Stimulated activated CD4-positive, alpha-beta T cell treated with anti-CD3 and anti-CD28 coated beads, Interleukin-4, amount 100 ng/mL, for 1 hour (primary cell): ENCODE results near the gene SFR1.
"Not testable (repeated sequence)": the region's sequence is repeated elsewhere in the genome, so short reads cannot be mapped to it uniquely, and the experiment has no call there.

Experiments used
- DNase-seq: peaks from one replicate; pipeline ENCODE4 v3.0.0-alpha.2; 2020

Gene SFR1

GRCh38 chr10:104109908-104110662, 11.9 kb upstream of the SFR1 start:
- no peak for DNase-seq

GRCh38 chr10:104113376-104113956, 8.5 kb upstream of the SFR1 start:
- DNase-seq: no peak

DNA sequence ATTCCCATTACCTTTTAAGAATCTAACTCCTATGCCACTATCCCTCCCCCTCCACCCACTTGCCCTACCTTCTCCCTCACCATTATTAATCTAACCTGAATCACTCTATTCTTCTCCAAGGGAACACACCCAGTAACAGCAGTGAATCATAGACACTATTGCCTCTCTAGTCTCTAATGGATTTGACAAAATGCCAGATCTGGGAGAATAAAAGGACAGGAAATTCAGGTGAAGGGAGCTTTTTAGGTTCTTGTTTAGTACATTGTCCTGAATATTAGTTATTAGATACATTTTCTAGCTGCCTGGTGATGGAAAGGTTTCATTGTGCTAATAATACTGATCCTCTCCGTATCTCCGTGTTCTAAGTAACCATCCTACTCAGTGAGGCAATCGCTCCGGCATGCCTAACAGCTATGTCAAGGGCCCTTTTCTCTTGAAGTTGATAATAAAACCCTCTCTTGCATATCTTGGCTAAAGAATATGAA, 4.1 kb upstream of the SFR1 start:
- DNase-seq: no peak

GRCh38 chr10:104119996-104120395, 2.0 kb upstream of the SFR1 start:
- no peak for DNase-seq

- DNase-seq: no peak
Measured at GRCh38 chr10:104120512-104120902, 1.5 kb upstream of the SFR1 start.

DNA sequence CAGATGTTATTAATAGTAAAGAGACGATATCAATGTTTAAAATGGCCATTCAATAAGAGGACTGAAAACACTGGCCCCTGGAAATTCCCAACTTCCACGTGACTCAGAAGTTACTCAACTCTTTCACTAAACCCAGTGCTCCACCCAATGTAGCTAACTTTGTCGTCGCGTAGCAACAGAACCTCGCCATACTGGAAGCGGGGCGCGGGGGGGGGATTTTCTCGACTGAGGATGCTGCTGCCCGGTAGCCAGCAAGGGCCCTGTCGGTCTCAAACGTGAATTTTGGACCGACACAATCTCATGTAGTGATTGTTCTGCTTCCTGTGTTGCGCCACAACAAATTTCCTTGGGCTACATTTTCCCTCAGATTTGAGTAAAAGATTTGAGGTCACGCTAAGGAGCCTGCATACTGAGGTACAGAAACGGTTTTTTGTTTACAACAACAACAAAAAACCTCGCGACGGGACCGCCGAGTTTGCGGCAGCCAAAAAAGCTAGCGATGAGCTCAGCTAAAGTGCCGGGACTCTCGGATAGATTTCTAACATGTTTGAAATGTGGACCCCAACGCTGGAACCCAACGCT, 977 bp upstream of the SFR1 start:
- DNase-seq: peak; percentile 80

DNA sequence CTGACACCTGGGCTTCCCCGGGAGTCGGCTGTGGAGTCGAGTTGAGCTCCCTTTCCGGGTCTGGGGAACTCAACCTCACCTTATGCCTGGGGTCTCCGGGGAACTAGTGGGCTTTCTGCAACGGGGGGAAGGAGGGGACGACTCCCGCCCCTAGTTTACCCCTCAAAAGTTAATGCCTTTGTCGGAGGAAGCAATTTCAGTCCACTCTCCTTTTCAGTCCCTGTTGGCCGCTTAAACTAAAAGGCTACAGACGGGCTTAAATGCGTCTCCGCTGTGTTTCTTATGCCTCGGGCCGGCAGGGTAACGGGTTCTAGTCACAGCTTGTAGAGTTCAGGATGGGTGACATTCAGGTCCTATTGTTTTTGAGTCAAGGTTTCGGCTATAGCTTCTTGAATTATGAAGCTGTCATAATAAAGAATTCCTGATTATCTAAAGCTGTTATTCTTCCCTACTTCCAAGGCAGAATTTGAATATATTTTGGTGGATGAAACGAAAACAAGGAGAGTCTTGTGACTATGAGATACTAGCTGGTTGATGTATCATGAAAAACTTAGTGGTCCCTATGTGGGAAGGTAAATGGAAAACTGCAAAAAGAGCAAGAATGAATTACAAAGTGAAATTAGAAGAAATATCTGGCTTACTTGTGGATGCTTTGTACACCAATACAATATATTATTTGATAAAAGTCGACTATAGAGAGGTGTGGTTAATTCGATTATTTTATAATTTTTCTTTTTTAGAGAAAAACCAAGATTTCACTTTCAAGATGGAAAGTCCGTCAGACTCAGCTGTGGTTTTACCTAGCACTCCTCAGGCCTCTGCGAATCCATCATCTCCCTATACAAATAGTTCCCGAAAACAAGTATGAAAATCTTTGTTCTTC, 495 bp downstream of the SFR1 start:
- DNase-seq: no peak

DNA sequence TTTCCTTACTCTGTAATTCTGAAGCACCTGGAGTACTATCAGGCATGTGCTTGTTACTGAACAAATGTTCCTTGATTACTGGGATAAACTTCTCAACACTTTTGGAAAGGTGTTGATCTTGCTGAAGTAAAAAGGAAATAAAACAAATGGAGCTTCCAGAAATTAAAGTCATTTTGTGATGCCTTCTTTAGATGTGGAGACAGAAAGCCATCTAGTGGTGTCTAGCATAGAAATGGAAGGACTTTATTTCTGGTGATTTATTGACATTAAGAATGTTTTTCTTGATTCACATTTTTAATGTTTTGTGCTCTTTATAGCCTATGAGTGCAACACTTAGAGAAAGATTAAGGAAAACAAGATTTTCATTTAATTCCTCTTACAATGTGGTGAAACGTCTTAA, 1.4 kb downstream of the SFR1 start:
- DNase-seq: no peak

GRCh38 chr10:104127411-104127810, 5.4 kb downstream of the SFR1 start:
- DNase-seq: no peak

DNA sequence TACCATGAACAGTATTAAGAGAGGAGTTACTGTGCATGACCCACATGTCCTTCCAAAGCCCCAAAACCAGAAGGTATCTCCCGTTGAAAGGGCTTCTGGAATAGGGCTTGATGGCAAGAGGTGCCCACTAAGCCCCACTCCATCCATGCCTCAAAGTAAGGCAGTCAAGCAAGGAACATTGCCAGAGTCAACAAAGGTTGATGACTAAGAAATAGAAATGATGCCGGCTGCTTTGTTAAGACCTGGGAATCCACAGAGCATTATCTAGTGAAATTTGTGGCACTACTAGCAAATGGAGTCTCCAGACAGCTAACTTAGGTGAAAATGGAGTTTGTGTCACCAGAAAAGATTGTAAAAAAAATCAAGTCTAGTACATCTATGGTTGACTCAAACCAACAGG, 6.2 kb downstream of the SFR1 start:
- no peak for DNase-seq

GRCh38 chr10:104130041-104130440, 8.1 kb downstream of the SFR1 start:
- DNase-seq: no peak

DNA sequence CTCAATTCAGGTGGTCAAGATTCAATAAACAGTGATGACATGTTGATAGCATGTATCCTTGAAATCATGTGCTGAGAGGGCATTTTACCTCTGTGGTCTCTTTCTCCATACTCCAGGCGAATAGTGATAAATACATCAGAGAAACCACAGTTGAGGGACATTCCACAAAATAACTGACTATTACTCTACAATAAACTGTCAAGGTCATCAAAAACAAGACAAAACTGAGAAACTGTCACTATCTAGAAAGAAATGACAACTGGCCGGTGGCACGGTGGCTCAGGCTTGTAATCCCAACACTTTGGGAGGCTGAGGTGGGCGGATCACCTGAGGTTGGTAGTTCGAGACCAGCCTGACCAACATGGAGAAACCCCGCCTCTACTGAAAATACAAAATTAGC, 16.2 kb downstream of the SFR1 start:
- no peak for DNase-seq

DNA sequence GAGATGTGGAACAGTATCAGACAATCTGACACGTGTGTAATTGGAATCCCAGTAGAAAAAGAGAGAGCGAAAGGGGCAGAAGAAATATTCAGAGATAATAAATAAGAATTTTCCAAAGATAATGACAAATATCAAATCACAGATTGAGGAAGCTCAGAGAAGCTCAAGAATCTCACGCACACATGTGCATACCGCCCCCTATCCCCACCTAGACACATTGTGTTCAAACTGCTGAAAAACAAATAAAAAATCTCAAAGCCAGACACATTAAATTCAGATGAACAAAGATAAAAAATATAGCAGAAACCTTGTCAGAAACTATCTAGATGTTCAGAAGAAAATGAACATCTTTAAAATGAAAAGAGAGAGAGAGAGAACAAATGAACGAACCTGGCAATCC, 17.2 kb downstream of the SFR1 start:
- DNase-seq: no peak

DNA sequence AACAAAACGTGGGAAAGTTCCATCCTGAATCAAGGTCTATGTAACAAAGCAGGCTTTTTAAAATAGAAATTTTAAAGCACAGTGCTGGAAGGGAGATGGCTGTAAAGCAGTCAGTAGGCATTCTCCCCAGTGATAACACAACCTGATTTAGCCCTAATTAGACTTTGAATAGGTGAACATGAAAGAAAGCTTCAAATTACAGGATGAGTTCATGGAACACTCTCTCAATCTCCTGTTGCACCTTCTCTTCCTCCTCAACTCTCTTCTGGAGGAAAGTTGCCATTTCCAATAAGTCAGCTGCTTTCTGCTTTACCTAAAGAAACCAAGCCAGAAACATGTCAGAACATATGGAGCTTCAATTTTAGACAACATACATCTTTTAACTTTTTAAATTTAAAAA, 20.1 kb downstream of the SFR1 start:
- no peak for DNase-seq

DNA sequence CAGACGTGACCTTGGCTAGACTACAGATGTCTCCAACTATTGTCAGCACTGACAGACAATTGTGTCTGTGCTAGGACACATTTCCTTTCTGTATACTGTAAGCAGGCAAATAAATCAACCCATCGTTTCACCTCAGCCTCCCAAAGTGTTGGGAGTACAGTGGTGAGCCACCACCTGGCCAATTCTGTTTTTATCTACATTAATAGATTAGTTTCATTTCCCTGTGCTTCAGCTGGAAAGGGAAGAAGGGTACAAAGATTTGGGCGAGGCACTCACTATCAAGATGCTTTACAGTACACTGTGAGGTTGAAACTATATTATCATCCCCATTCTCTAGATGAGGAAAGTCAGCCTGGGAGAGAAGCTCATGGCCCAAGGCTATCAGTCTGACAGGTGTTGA, 21.9 kb downstream of the SFR1 start:
- DNase-seq: no peak

DNA sequence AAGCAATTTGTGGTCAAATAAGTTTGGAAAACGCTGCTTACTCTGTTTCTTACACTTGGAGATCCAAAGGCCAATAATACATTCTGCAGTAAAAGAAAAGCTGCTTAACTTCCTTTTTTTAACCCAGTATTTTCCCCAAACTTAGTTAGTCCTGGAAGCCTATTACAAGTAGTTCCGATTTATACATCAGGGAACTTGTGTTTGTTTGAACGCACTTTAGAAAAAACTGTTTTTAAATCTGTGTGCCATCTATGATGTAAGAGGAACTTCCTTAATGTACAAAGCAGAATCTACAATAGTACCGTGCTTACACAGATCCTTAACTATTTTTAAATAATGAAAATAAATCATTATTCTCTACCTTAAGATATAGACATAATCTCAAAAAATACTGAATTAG, 23.0 kb downstream of the SFR1 start:
- DNase-seq: no peak

- no peak for DNase-seq
Measured at GRCh38 chr10:104146882-104147281, 24.9 kb downstream of the SFR1 start.

GRCh38 chr10:104150139-104150538, 28.2 kb downstream of the SFR1 start:
- no peak for DNase-seq

GRCh38 chr10:104151737-104152136, 29.8 kb downstream of the SFR1 start:
- no peak for DNase-seq

DNA sequence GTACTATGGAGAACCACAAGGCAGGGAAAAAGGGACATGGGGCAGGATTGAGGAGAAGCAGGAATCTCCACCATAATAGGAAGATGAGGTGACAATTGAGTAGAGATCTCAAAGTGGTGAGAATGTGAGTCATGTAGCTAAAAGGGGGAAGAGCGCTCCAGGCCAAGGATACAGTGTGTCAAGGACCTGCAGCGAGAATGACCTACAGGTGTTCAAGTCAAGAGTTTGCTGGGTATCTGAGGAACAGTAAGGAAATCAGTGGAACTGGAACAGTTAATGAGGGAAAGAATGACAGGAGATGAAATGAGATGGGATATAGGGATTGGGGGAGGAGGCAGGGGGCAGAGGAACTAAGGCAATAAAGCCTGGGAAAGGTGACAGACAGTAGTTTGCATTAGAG, 33.6 kb downstream of the SFR1 start:
- no peak for DNase-seq

DNA sequence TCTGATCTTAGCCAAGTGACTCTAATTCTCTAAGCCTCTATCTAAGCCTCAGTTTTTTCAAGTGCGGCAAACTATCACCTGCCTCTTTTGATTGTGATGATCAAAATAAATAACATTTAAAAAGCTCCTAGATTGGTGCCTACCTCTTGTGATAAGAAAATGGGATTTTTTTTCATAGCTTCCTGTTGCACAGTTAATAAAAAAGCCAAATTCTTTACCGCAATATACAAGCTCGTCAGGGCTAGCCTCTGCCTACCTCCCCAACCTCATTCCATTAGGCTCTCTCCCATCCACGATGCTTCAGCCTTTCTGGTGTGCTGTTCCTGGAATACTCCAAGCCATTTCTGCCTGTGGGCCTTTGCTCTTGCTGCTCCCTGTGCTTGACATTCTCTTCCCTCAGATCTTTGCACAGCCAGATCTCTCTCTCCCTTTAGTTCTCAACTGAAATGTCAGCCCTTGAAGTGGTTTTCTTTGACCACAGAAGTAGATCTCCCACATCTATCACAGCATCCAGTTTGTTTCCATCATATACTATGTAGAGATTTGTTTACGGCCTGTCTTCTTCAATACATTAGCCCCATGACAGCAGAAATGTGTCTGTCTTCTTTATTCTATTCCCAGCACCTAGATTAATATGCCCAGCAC, 48.8 kb downstream of the SFR1 start:
- no peak for DNase-seq

DNA sequence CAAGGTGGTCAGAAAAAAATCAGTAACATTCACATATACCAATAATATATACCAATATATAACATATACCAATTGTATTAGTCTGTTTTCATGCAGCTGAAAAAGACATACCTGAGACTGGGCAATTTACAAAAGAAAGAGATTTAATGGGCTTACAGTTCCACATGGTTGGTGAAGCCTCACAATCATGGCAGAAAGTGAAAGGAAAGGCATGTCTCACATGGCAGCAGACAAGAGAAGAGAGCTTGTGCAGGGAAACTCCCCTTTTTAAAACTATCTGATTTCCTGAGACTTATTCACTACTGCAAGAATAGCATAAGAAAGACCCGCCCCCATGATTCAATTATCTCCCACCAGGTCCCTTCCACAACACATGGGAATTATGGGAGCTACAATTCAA, 52.2 kb downstream of the SFR1 start:
- not testable (repeated sequence) for DNase-seq
